Neural progenitor cell (in vitro differentiated cells): ENCODE results near the gene KNOP1. TPM values are rescaled to one million over a fixed set of nuclear protein-coding genes. Genes with fewer than 3 reads are reported as not detected.

ENCODE experiments used
- DNase-seq: peaks from one replicate; pipeline ENCODE4 v3.0.0-alpha.2; 2016; ENCODE audit warnings: low spot score
- H2AFZ ChIP-seq: fragments of 200-600 bp; sonication (generic); replicated peaks from 2 replicates; pipeline ENCODE4 v1.6.1; 2016; ENCODE audit warnings: antibody characterized with exemption
- H3F3A ChIP-seq: fragments of 200-600 bp; sonication (generic); 2 replicates; pipeline ENCODE4 v1.6.1; 2016; ENCODE audit warnings: antibody characterized with exemption, low read depth
- H3K27ac ChIP-seq: fragments of 200-600 bp; sonication (generic); 2 replicates; pipeline ENCODE4 v1.5.1; 2016; ENCODE audit warnings: mild to moderate bottlenecking
- H3K27me3 ChIP-seq: fragments of 200-600 bp; sonication (generic); 2 replicates; pipeline ENCODE4 v1.6.1; 2016; ENCODE audit warnings: mild to moderate bottlenecking, moderate library complexity
- H3K36me3 ChIP-seq: fragments of 200-600 bp; sonication (generic); 2 replicates; pipeline ENCODE4 v1.5.1; 2016
- H3K4me1 ChIP-seq: fragments of 200-600 bp; sonication (generic); 2 replicates; pipeline ENCODE4 v1.6.1; 2016; ENCODE audit warnings: mixed run types
- H3K4me2 ChIP-seq: fragments of 200-600 bp; sonication (generic); 2 replicates; pipeline ENCODE4 v1.6.1; 2016
- H3K4me3 ChIP-seq: fragments of 200-600 bp; sonication (generic); 2 replicates; pipeline ENCODE4 v1.5.1; 2016
- H3K79me2 ChIP-seq: fragments of 200-600 bp; sonication (generic); 2 replicates; pipeline ENCODE4 v1.6.1; 2016; ENCODE audit warnings: low read depth
- H3K9ac ChIP-seq: fragments of 200-600 bp; sonication (generic); 2 replicates; pipeline ENCODE4 v1.6.1; 2016
- H3K9me3 ChIP-seq: fragments of 200-600 bp; sonication (generic); 2 replicates; pipeline ENCODE4 v1.5.1; 2016; ENCODE audit warnings: low read depth
- H4K20me1 ChIP-seq: fragments of 200-600 bp; sonication (generic); 2 replicates; pipeline ENCODE4 v1.6.1; 2016; ENCODE audit warnings: low read depth
- H3K27ac Mint-ChIP-seq: 3 replicates; pipeline ENCODE4 v1.8.0; 2021; ENCODE audit warnings: mixed read lengths
- H3K27me3 Mint-ChIP-seq: 2 replicates; pipeline ENCODE4 v1.8.0; 2022; ENCODE audit warnings: low read depth, mild to moderate bottlenecking, inconsistent platforms, moderate library complexity, mixed read lengths; ENCODE audit not compliant: insufficient read depth
- H3K36me3 Mint-ChIP-seq: 3 replicates; pipeline ENCODE4 v1.8.0; 2021; ENCODE audit warnings: mixed read lengths
- H3K4me1 Mint-ChIP-seq: 3 replicates; pipeline ENCODE4 v1.8.0; 2021; ENCODE audit warnings: mixed read lengths
- H3K4me3 Mint-ChIP-seq: 3 replicates; pipeline ENCODE4 v1.8.0; 2021; ENCODE audit warnings: mild to moderate bottlenecking, moderate library complexity, mixed read lengths
- H3K9me3 Mint-ChIP-seq: 3 replicates; pipeline ENCODE4 v1.8.0; 2020; ENCODE audit warnings: mixed read lengths
- CTCF ChIP-seq: fragments of 200-600 bp; sonication (generic); IDR thresholded peaks from 2 replicates; pipeline ENCODE4 v1.5.1; 2017; ENCODE audit warnings: antibody characterized with exemption, mild to moderate bottlenecking
- EZH2 ChIP-seq: fragments of 200-600 bp; sonication (generic); IDR thresholded peaks from 2 replicates; pipeline ENCODE4 v1.6.1; 2017; ENCODE audit warnings: antibody characterized with exemption, mild to moderate bottlenecking, moderate library complexity
- EZH2phosphoT487 ChIP-seq: fragments of 200-600 bp; sonication (generic); IDR thresholded peaks from 2 replicates; pipeline ENCODE4 v1.6.1; 2017; ENCODE audit warnings: antibody characterized with exemption
- total RNA-seq: library from RNA; depleted of rRNA; stranded (reverse); fragments of >200 nt; gene quantifications from 2 replicates; pipeline ENCODE4 v1.2.3, GENCODE V29; 2015; ENCODE audit warnings: low replicate concordance

The KNOP1 gene
- total RNA-seq, 1 donor from 2014 or later: 130 TPM

DNA sequence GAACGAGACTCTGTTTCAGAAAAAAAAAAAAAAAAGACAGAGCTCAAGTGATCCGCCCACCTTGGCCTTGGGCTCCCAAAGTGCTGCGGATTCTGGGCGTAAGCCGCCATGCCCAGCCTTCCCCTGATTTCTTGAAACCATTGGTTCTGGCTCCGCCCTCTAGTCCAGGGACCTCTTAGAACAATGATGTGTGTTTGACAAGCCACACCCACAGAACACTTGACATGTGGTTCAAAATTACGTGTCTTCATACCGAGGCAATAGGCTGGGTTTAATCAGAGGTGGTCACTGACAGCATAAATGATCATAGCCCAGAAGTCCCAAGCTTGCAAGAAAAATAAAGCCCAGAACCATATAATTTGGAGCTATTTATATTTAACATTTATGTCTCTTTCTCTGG is 23.0 kb downstream of the KNOP1 start:
- peaks cover 1% of the 10 kb centered on the region for H3K79me2 ChIP-seq
- H4K20me1 ChIP-seq: no peaks in the 10 kb centered on the region
- no peaks in the 10 kb centered on the region for H3K27me3 ChIP-seq
- no peak overlapping the region for H2AFZ ChIP-seq
- no peaks in the 10 kb centered on the region for H3F3A ChIP-seq
- Mint-ChIP-seq H3K4me1 (no peaks in the 10 kb centered on the region), H3K36me3 (peaks cover 30% of the 10 kb centered on the region), H3K27me3 (no peaks in the 10 kb centered on the region), H3K27ac (no peak overlapping the region), H3K4me3 (no peak overlapping the region), H3K9me3 (no peaks in the 10 kb centered on the region)
- H3K9me3 ChIP-seq: no peaks in the 10 kb centered on the region
- H3K9ac ChIP-seq: no peak overlapping the region
- no peak overlapping the region for H3K4me2 ChIP-seq
- H3K4me3 ChIP-seq: no peak overlapping the region
- no peak for DNase-seq
- no peak for TF ChIP-seq EZH2phosphoT487
- no peak for TF ChIP-seq CTCF
- TF ChIP-seq EZH2: no peak
- H3K27ac ChIP-seq: no peak overlapping the region
- no peaks in the 10 kb centered on the region for H3K36me3 ChIP-seq
- H3K4me1 ChIP-seq: no peaks in the 10 kb centered on the region

GRCh38 chr16:19691161-19691711 is 26.8 kb downstream of the KNOP1 start:
- H3K36me3 Mint-ChIP-seq: peaks cover 26% of the 10 kb centered on the region
- no peaks in the 10 kb centered on the region for H3K9me3 Mint-ChIP-seq
- H3K27me3 Mint-ChIP-seq: no peaks in the 10 kb centered on the region
- peak overlapping the region; percentile 17 for H3K27ac Mint-ChIP-seq
- Histone ChIP-seq H4K20me1 (peaks cover 8% of the 10 kb centered on the region), H3K27ac (no peak overlapping the region), H3K36me3 (no peaks in the 10 kb centered on the region), H3K4me1 (peaks cover 9% of the 10 kb centered on the region), H3F3A (peaks cover 10% of the 10 kb centered on the region), H2AFZ (no peak overlapping the region), H3K27me3 (no peaks in the 10 kb centered on the region), H3K9ac (no peak overlapping the region), H3K4me2 (no peak overlapping the region), H3K4me3 (no peak overlapping the region), H3K79me2 (no peaks in the 10 kb centered on the region), H3K9me3 (no peaks in the 10 kb centered on the region)
- no peak overlapping the region for H3K4me3 Mint-ChIP-seq
- peaks cover 13% of the 10 kb centered on the region for H3K4me1 Mint-ChIP-seq
- TF ChIP-seq EZH2 (no peak), CTCF (no peak), EZH2phosphoT487 (no peak)
- DNase-seq: no peak

GRCh38 chr16:19690196-19690595 is 27.8 kb downstream of the KNOP1 start:
- no peak for TF ChIP-seq EZH2
- no peak for TF ChIP-seq EZH2phosphoT487
- TF ChIP-seq CTCF: no peak
- peaks cover 31% of the 10 kb centered on the region for H3K36me3 Mint-ChIP-seq
- H3K9me3 Mint-ChIP-seq: no peaks in the 10 kb centered on the region
- Histone ChIP-seq H3F3A (peaks cover 10% of the 10 kb centered on the region), H3K4me3 (no peak overlapping the region), H2AFZ (no peak overlapping the region), H3K4me1 (peaks cover 9% of the 10 kb centered on the region), H3K36me3 (no peaks in the 10 kb centered on the region), H3K27me3 (no peaks in the 10 kb centered on the region), H3K9ac (no peak overlapping the region), H3K79me2 (no peaks in the 10 kb centered on the region), H3K9me3 (no peaks in the 10 kb centered on the region), H3K4me2 (no peak overlapping the region), H4K20me1 (peaks cover 8% of the 10 kb centered on the region), H3K27ac (no peak overlapping the region)
- H3K27me3 Mint-ChIP-seq: peaks cover 3% of the 10 kb centered on the region
- H3K4me1 Mint-ChIP-seq: peaks cover 19% of the 10 kb centered on the region
- DNase-seq: no peak
- peak overlapping the region; percentile 60 for H3K27ac Mint-ChIP-seq
- no peak overlapping the region for H3K4me3 Mint-ChIP-seq
